GM19328 (cell line): ENCODE results near the gene DHCR24.
"Not testable (repeated sequence)": the region's sequence is repeated elsewhere in the genome, so short reads cannot be mapped to it uniquely, and the experiment has no call there.

ENCODE experiments used
- ATAC-seq: cut with Tn5 transposase; IDR thresholded peaks from one replicate; pipeline ENCODE4 v1.9.1; 2021; ENCODE audit warnings: mild to moderate bottlenecking, moderate library complexity; ENCODE audit not compliant: unreplicated experiment

The DHCR24 gene, protein sequence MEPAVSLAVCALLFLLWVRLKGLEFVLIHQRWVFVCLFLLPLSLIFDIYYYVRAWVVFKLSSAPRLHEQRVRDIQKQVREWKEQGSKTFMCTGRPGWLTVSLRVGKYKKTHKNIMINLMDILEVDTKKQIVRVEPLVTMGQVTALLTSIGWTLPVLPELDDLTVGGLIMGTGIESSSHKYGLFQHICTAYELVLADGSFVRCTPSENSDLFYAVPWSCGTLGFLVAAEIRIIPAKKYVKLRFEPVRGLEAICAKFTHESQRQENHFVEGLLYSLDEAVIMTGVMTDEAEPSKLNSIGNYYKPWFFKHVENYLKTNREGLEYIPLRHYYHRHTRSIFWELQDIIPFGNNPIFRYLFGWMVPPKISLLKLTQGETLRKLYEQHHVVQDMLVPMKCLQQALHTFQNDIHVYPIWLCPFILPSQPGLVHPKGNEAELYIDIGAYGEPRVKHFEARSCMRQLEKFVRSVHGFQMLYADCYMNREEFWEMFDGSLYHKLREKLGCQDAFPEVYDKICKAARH

GRCh38 chr1:54886724-54887664 is at the start of gene DHCR24:
DHCR24 (minus strand) TSS chr1:54887195; CDS start chr1:54887119, 76 bp downstream.
- ATAC-seq = peak; percentile 88

GRCh38 chr1:54936791-54937190 is 49.8 kb upstream of the DHCR24 start:
- ATAC-seq = no peak

DNA sequence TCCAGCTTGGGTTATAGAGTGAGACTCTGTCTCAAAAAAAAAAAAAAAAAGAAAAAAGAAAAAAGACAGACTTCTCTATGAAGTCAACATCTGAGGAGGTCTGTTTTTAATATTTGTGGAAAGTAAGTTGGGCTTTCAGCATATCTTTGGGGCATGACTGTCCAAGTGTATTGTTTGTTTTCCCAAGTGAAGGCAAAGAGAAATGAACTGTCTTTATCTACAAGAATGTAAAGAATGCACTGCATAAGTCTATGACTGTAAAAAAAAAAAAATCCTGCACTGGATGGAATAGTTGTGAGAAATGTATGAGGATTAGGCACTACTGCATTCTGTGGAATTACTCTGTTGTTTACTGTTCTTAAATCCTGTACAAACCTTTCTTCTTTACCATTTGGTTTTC is 47.9 kb upstream of the DHCR24 start:
- no peak for ATAC-seq

DNA sequence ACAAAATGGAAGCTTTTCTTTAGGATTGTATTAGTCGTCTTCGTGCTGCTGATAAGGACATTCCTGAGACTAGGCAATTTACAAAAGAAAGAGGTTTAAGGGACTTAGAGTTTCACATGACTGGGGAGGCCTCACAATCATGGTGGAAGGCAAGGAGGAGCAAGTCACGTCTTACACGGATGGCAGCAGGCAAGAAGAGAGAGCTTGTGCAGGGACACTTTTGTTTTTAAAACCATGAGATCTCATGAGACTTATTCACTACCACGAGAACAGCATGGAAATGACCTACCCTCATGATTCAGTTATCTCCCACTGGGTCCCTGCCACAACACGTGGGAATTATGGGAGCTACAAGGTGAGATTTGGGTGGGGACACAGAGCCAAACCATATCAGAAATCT is 47.1 kb upstream of the DHCR24 start:
- not testable (repeated sequence) for ATAC-seq

DNA sequence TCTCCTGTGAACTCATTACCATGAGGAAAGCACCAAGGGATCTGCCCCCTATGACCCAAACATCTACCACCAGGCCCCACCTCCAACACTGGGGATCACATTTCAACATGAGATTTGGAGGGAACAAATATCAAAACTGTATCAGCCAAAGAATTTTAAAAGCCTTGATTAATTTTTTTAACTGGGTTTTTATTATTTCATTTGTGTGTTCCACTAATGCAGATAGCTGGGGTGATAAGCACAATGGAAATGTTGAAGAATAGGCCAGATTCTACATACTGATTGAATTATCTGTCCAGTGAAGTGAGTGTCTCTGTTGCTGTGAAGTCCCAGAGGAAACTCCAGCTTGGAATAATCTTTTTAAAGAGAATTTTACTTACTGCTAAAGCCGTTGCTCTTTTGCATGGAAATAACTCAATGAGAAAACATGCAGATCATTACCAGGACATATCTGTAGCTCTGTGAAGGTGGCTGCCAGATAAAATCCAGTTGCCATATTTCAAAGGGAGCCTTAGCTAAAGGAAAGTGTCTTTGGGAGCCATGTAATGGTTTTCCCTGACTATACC is 44.4 kb upstream of the DHCR24 start:
- no peak for ATAC-seq

DNA sequence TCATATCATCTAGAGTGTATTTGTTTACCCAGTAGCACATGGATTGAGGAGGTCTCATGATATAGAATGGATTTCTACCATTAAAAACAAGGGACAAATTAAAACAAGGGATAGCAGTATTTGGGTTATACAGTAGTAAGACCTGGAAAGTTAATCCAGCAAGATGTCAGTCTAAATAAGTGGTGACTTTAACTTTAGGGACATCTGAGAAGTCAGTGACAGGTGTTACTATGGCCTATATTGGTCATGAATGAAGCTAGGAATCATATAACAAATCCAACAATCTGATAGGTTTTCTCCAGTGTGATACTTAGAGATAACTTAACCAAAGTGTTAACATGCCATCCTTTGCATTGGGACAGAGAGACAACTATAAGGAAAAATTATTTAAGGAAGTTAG is 42.7 kb upstream of the DHCR24 start:
- ATAC-seq = no peak

DNA sequence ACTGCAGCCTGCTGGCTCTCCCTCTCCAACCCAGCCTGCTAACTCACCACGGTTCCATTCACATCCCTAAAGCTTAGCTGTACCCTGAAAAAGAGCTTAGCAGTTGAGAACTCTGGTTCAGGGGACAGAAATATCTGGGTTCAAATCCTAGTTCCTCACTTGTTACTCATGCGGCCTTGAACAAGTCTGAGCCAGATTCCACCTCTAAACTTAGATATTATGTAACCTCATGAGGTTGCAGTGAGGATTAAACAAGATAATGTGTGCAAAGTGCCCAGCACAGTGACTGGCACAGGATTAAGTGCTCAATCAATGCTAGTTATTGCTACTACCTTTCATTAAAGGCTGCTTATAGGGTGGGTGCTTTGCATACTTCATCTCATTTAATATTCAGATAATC is 41.3 kb upstream of the DHCR24 start:
- ATAC-seq = no peak

GRCh38 chr1:54927472-54928240 is 40.7 kb upstream of the DHCR24 start:
- no peak for ATAC-seq

- ATAC-seq = no peak
Observed at GRCh38 chr1:54926970-54927369, 40.0 kb upstream of the DHCR24 start.

- ATAC-seq = no peak
Observed at GRCh38 chr1:54922921-54923421, 36.0 kb upstream of the DHCR24 start.

DNA sequence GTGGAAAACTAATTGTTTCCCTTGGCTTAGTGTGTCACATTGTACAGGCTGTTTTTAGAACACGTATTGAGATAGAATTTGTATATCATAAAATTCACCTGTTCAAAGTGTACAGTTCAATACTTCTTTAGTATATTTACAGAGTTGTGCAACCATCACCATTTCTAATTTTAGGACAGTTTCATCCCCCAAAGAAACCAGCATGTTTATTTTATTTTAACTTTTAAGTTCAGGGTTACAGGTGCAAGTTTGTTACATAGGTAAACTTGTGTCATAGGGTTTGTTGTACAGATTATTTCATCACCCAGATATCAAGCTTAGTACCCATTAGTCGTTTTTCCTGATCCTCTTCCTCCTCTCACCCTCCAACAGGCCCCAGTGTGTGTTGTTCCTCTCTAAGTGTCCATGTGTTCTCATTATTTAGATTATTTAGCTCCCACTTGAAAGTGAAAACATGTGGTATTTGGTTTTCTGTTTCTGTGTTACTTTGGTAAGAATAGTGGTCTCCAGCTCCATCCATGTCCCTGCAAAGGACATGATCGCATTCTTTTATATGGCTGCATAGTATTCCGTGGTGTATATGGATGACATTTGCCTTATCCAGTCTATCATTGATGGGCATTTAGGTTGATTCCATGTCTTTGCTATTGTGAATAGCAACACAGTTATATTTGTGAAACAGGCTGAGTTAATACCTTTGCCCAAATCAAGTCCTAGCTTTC is 35.2 kb upstream of the DHCR24 start:
- no peak for ATAC-seq

DNA sequence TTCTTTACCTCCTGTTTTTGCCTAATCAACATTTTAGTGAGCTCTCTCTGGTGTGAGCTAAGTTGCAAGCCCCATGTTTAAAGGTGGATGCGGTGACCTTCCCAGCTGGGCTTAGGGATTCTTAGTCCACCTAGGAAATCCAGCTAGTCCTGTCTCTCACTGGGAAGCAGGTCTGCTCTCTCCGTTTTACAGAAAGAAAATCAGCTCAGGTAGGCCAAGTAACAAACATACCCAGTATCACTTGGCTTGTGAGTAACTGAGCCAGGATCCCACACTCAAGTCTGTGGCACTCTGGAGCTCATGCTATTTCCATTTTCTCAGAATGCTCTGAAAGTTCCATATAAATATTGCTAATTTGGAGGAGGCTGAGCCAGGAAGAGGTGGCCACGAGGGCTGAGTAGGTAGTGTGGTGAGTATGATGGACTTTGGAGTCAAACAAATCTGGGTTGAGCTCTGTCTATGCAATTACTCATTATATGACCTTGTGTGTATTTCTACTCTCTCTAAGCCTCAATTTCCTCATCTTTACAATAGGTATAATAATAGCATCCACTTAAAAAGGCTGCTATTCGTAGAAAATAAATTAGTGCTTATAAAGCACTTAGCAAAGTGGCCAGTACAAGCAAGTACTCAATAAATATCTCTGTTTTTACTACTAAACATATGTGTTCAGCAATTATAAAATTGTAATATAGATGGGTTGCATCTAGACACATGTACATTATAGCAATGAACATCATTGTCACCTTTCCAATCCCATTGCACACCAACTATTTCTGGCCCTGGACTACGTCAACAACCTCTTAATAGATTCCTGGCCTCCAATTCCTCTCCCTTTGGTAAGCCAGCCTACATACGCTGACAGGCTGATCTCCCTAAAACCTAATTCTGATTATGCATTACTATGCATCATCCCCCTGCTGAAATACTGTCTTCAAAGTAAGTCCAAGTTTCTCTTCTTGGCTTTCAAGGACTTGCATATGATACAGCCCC is 32.7 kb upstream of the DHCR24 start:
- ATAC-seq = no peak

GRCh38 chr1:54911076-54911475 is 24.1 kb upstream of the DHCR24 start:
- not testable (repeated sequence) for ATAC-seq

- no peak for ATAC-seq
Observed at GRCh38 chr1:54906586-54906985, 19.6 kb upstream of the DHCR24 start.

- ATAC-seq = no peak
Observed at GRCh38 chr1:54904476-54905048, 17.6 kb upstream of the DHCR24 start.

DNA sequence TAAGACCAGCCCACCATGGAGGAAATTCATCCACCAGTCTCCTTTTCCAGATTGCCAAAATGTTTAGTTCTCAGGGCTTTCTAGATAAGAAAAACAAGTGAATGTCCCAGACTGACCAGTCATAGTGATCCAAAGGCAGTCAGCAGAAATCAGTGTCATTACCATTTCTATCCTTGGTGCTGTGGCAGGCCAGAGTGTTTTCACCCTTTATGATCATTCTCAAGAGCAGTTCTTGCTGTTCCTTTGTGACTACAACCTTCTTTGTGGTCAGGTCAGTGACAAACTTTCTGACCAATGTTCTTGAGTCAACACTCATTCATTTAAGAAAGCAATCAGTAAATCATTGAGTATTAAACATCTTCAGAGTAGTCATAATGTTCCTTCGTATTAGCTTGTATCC is 7.3 kb upstream of the DHCR24 start:
- no peak for ATAC-seq

DNA sequence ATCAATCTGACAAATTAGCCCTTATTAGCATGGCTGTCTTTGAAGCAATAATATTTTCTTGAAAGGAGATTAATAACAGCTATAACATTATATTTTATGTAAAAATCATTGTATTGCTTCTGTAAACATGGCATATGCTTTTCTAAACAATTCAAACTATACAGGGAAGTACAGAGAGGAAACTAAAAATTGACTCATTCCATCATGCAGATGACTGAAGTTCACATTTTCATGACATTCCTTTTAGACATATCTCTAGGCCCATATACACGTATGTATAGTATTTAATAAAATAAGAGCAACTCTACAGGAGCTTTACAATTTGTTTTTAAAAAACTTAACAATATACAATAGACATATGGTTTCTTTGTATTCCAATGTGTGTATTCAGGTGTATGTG is 5.6 kb upstream of the DHCR24 start:
- ATAC-seq = no peak

GRCh38 chr1:54889132-54889725 is 2.2 kb upstream of the DHCR24 start:
- ATAC-seq = no peak
